Stimulated activated CD4-positive, alpha-beta T cell treated with anti-CD3 and anti-CD28 coated beads, TNF-alpha, amount 100 ng/mL, for 24 hours (primary cell): ENCODE results near the gene GALM.
A peak's percentile ranks its signal among the peaks of the same experiment; 100 is the strongest.
"Not testable (repeated sequence)": the region's sequence is repeated elsewhere in the genome, so short reads cannot be mapped to it uniquely, and the experiment has no call there.

ENCODE experiments used
- DNase-seq, 3 experiments: peaks; one replicate each; pipeline ENCODE4 v3.0.0-alpha.2; 2020; ENCODE audit warnings: low read depth in 3 of 3

Gene GALM

DNA sequence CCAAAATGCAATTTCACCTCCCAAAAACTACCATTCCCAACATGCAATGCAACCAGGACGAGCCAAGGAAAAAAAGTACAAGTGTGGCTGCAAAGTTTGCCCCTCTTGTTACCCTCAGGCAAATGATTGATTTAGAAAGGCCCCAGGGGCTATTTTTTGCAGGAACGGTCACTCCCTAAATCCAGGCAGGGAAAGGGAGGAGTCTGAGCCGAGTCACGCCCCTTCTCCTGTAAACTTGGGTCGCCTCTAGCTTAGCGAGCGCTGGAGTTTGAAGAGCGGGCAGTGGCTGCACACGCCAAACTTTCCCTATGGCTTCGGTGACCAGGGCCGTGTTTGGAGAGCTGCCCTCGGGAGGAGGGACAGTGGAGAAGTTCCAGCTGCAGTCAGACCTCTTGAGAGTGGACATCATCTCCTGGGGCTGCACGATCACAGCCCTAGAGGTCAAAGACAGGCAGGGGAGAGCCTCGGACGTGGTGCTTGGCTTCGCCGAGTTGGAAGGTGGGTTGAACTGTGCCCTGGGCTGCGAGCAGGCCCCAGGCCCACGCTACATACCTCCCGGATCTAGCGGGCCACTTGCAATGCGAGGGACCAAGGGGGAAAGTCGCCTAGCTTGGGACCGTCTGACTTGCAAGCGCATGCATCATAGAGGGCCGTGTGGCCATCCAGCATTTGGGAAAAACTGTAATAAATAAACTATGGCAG lies at the start of gene GALM:
Gene GALM (plus strand): TSS at position 261 of the 702 bp plus-strand sequence. CDS start 48 bp downstream, at position 309.
- DNase-seq: peak in 1 of 3 experiments; percentile 62

- no peak for DNase-seq
These were observed 48.6 kb upstream of the GALM start for GRCh38 chr2:38617301-38617700.

- DNase-seq: no peak
These were observed 46.3 kb upstream of the GALM start for GRCh38 chr2:38619458-38620164.

- no peak for DNase-seq
These were observed 45.5 kb upstream of the GALM start for GRCh38 chr2:38620282-38620977.

GRCh38 chr2:38621018-38621417 lies 44.9 kb upstream of the GALM start:
- no peak for DNase-seq

DNA sequence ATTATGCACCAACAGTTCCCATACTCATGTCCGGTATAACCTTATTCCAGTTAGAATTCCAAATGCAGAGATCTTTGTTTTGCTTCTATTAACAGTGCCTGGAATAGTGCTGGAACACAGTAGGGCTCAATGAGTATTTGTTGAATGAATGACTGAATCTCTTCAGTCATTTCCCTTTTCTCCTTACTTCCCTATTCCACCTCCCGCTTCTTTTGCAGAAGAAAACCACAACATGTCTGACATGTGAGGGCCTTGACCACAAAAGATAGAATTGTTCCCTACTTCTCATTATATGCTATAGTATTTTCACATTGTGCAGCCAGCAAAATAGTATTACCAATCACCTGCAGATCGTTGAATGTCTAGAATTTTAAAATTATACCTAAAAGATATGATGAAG lies 43.7 kb upstream of the GALM start:
- DNase-seq: no peak

GRCh38 chr2:38626326-38627035 lies 39.4 kb upstream of the GALM start:
- DNase-seq: no peak

DNA sequence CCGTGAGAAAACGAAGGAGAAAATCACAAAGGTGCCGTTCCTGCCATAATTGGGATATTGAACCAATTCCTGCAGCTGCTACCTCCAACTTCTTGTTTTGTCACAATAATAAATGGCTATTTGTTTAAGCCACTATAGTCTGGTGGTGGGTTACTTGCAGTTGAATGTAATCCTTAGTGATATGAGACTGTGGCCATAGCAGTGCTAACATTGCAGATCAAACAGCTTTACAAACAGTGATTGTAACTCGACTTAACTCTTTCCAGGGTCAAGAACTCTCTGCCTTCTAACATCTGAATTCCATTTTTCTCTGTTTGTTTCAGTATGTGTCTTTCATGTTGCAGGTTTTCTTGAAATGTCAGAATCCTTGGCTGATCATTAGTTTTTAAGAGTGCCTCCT lies 38.5 kb upstream of the GALM start:
- no peak for DNase-seq

DNA sequence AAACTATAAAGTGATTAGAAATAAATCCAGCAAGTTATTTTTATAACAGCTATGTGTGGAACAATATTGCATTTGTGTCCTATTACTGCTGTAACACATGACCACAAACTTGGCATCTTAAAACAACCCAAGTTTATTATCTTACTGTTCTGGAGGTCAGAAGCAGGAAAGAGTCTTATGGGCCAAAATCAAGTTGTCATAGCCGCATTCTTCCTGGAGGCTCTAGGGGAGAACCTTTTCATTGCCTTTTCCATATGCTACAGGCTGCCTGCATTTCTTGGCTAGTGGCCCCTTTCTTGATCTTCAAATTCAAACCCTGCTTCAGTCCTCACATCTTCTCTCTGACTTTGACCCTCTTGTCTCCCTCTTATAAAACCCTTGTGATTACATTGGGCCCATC lies 36.2 kb upstream of the GALM start:
- no peak for DNase-seq

DNA sequence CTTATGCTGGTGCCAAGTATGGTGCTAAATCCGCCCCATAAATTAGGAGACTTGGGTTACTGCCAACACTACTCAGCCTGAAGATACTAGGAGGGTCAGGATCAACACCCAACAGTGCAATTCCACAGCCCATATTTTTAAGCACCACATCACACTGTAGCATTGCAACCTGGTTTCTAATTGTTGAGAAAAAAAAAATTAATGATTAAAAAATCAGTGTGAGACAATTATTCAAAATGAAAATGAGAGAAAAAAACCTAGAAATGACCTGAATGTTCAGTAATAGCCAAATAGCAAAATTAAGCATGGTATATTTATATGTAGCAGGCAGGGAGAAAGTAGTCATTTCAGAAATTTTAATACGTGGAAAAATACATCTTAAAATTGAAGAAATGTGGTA lies 33.9 kb upstream of the GALM start:
- no peak for DNase-seq

DNA sequence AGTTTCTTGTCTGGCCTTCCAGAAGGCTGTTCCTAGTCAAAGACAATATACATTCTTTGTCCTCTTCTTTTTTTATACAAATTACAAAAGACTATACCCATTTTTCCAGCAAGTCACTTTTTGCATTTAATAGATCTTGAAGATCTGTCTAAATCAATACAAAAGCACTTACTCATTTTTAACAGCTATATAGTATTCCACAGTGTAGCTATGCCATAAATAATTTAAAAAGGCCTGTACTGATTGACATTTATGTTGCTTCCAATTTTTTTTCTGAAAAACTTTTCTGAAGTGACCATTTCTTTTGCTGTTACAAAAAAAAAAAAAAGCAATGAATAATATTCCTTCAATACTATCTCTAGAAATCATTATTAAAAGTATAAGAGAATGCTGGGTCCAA lies 32.9 kb upstream of the GALM start:
- no peak for DNase-seq

- DNase-seq: no peak
These were observed 32.0 kb upstream of the GALM start for GRCh38 chr2:38633895-38634294.

DNA sequence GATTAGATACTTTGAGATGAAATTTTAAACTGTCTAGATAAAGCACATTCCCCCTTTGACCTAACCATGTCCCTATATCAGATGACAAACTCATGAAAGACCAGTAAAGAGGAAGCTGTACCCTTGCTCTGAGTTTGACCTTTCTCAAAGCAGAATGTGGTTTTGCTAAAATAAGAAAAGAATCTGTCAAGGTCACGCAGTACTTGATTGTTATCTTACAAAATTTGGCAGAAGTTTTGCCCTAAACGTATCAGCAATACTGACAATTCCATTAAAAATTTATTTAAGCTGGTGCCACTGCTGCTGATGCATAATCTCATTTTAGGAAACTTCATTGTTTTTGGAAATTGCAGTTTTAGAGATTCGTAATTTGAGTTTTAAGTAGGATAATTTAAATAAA lies 31.2 kb upstream of the GALM start:
- no peak for DNase-seq

- no peak for DNase-seq
These were observed 30.8 kb upstream of the GALM start for GRCh38 chr2:38635139-38635538.

DNA sequence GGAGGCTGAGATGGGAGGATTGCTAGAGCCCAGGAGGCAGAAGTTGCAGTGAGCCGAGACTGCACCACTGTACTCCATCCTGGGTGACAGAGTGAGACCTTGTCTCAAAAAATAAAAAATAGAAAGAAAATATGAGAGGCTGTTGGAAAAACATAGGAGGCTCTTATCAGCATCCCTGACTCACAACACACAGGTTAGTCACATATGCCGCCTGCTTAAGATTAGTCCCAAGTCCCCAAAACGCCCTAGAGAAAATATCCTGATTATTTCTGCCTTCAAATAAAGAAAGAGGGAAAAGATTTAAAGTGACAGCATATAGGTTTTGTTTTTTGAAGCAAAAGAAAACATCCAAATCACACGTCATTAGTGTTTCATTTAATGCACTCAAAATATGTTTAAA lies 29.8 kb upstream of the GALM start:
- DNase-seq: no peak

- DNase-seq: not testable (repeated sequence)
These were observed 23.4 kb upstream of the GALM start for GRCh38 chr2:38642373-38643017.

- DNase-seq: no peak
These were observed 22.8 kb upstream of the GALM start for GRCh38 chr2:38643021-38643671.

GRCh38 chr2:38643683-38644511 lies 22.0 kb upstream of the GALM start:
- DNase-seq: not testable (repeated sequence)

DNA sequence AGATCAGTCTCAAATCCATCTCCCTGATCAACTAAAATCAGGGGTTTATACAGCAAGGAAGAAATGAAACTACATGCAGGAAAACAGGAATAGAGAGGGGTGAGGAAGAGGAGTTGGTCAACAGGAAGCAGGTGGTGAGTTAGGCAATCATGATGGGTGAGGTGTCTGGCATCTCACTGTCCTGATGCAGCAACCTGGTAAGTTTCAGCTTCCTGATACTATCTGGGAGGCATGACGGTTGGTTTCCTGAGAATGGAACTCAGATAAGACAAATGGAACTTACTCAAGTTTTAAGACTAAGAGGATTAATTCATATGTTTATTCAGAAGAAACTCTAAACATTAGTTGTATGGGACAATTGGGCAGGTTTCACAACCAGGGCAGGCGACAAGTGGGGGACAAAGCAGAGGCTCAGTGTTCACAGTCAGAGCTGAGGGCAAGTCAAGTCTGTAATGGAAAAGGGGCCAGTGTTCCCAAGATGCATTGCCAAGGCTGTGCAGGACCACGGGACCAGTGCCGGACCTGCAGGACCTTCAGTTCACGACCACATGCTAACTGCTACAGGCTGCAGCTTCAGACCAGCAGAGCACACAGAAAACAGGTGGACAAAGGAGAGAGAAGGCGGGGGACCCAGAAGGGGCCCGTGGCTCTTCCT lies 17.7 kb upstream of the GALM start:
- DNase-seq: no peak
